HG03159 (cell line): Measurements from ENCODE around the gene GRXCR1.

Experiments
- ATAC-seq: cut with Tn5 transposase; IDR thresholded peaks from one replicate; pipeline ENCODE4 v1.9.1; 2021; ENCODE audit warnings: mild to moderate bottlenecking, moderate library complexity; ENCODE audit not compliant: unreplicated experiment

GRXCR1 gene

DNA sequence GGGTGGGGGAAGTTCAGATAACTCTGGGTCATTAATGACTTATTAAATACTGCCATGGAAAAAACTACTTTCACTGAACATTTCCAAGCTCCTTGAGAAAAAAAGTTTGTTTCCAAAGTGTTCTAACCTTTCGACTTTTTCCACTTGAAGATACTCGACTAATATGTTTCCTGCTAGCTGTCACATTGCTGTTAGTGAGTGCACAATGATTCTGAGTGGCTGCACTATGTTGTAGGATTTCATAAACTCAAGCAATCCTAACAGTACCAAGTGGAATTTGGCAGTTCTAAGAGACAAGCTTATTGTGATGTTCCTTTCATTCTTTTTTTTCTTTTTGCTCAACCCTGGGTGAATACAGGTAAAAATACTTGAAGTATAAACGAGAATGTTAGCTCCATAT is 33.4 kb downstream of the GRXCR1 start:
- ATAC-seq, result no peak

DNA sequence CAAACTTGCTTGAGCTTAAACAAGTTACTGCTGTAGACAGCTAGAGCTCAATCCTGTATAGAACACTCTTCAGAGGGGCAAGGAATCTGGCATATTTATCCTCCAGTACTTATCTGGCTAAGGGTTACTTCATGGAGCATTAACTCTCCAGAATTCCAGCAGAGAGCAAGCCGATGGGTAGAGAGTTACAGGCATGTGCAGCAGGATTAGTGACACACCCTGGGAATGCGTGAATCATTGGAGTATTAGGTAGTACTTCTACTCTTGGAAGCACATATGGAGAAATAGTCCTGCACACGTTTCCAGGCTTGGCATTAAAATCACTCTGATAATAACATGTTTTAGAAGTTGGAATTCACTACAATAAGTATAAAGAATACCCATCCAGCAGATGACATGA is 35.4 kb downstream of the GRXCR1 start:
- ATAC-seq, result no peak

DNA sequence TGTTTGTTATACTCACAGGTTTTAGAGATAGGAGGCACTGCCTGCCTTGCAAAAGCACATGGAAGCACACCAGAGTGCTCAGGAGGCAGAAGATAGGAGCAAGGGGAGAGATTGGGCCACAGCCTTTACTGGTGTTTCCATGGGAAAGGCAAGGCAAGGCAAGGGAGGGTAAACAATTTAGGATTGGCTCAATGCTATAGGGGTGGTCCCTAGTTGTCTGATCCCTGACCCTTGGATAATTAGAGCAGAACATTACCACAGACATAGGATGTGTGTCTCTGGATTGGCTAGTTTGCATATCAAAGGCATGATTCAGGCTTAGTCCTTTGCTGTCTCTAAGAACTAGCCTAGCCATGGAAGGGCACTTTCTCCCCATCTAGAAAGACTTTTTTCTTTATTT is 36.1 kb downstream of the GRXCR1 start:
- no peak for ATAC-seq

DNA sequence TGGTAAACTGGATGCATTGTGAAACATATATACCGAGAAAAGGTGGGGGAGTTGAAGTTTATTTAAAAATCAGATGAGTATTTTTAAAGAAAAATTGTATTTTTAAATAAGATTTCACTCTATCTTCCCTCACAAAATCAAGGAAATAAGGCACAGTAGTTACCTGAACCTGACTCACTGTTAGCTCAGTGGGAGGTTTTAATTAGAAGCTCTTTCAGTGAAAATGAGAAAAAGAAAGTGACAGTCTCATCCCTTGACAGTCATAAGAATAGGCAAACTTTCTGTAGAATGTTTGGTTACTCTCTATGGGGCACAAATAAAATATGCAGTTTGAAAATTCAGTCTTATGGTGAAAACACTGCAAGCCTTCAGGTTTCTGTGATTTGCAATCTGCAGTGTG is 49.7 kb downstream of the GRXCR1 start:
- no peak for ATAC-seq

DNA sequence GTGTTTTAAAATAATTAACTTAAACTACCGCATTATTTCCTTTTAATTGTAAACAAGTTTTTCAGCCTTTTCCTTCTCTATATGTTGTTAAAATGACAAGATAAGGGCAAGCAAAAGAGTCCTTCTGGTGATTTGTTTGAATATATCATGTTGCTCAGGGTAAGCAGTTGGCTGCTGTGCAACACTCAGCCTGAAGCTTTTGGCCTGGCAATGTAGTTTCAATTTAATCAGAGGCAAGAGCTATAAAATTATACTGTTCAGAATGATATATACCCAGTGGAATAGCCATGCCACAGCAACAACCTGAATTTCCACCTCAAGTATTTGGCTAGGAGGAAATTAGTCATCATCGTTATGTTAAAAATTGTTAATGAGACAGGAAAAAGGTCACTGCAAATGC is 53.4 kb downstream of the GRXCR1 start:
- no peak for ATAC-seq

DNA sequence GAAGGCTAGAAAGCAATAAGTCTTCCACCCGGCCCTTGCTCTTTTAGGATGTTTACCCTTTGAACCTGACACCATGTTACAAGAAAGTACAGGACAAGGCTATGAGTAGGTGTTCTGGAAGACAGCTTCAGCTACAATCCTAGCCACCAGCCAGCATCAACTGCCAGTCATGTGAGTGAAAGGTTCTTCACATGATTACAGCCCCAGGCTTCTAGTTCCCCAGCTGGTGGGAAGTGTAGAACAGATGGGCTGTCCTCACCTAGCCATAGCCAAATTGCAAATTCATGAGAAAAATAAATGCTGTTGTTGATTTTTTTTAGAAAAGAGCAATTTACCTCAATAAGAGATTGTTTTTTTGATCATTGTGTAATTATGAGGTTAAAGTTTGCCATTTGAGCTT is 60.8 kb downstream of the GRXCR1 start:
- ATAC-seq, result no peak

DNA sequence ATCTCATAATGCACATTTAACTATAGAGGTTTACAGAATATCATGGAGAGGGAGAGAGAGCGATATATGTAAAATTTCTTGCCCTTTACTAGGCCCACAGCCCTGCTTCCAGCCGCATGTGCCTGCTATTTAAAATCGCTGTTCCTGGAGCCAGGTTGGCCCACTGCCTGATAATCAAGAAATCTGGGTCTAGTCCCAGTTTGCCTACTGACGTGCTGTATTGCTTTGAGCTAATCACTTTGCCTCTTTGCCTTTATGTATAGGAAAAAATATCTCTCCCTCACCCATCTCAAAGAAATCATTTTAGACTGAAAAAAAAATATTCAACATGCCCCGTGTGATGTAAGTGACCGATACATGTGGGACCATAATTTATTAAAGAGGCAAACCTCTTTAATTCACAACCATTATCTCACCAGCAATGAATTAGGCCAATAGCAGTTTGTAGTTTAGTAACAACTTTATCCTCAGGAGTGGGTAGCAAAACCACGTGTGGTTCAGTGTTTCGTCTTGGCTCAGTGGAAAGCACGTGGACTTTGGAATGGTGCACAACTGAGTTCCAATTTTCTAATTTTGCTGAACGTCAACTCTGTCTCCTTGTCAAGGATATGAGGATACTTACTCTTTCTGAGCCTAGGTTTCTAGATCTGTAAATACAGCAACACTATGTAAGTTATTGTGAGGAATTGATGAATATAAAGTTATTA is 62.6 kb downstream of the GRXCR1 start:
- no peak for ATAC-seq

DNA sequence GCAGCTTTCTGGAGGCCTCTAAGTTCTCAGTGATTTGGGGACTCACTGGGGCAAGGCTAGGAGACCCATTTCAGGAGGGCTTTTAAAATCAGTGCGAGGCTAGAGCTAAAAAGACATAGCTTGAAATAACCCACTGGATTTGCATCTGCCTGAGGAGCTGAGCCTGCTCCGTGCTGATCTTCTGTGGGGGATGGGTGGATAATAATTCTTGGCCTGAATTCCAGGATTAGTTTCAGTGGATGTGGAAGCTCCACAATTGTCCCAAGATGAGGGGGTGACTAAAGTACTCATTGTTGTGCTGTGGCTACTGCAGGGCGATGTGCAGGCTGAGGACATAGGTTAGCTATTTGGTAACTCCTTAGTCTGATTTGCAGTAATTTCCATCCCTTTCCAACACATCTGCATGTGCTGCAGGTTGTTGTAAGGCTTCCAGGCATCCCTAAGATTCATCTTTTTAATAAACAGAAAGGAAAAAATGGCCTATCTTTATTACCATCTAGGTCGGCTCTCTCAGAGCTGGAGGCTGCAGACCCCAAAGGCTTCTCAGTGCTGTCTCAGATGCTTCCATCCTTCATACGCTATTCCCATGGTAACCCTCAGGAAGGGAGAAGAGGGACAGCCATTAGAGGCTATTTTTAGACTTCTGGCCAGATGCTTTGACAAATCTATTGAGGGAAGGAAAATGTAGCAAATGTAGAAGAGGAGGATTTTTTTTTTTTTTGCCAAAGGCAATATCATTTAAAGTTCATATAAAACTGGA is 63.4 kb downstream of the GRXCR1 start:
- ATAC-seq, result no peak

DNA sequence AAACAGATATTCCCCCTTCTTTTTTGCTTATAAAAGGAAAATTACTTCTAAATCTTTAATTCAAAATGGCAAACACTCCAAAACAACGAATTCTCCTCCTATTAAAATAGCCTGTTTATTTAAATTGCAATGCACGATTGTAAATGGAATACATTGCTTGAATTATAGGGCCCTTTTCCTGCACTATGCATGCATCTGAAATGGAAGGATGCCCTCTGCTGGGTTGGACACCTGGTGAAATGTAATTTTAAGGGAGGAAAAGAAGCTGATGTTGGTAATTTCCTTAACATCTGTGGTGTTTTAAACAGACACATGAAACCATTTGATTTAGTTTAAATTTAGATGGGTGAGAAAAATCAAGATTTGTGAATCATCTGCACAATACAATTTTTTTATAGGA is 72.8 kb downstream of the GRXCR1 start:
- ATAC-seq, result no peak

DNA sequence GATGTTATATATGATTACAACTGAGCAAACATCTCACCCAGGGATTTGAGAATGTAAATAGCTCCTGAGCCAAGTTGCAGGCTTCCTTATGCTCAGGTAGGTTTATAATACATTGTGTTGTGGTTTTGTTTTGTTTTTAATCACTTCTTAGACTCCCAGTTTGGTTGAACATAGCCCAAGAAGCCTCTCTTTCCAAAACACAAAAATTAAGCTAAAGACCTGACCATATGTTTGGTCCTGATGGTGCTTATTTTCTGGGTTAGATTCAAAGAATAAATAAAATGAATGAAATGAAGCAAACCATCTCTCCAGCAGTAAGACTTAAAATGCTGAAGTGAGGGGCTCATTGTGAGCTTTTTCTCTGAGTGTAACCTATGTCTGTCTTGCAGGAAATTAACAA is 93.5 kb downstream of the GRXCR1 start:
- no peak for ATAC-seq

DNA sequence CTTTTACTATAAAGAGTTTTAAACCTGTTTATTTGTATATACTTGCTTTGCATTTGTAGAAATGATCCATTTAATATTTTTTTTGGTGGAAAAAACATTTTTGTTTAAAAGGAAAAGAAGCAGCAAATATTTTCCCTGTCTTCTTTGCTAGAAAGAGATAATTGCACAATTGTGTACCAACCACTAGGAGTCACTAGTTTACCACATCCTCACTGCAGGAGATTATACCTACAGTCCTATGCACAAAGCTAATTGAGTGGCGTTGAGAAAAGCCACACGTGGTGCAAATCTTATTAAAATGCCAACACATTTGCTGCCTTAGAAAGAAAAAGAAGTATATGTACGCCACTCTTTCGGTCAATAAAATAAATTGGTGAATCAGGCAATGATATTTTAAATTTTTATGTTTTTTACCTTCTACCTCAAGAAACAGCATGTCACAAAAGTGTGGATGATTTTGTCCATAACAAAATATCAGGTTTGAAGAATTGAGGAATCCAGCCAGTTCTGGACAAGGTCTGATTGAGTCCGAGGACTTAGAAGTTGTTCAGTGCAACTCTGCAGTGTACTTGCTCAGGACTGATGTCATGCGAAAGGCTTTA is 102.9 kb downstream of the GRXCR1 start:
- peak; percentile 96 for ATAC-seq

DNA sequence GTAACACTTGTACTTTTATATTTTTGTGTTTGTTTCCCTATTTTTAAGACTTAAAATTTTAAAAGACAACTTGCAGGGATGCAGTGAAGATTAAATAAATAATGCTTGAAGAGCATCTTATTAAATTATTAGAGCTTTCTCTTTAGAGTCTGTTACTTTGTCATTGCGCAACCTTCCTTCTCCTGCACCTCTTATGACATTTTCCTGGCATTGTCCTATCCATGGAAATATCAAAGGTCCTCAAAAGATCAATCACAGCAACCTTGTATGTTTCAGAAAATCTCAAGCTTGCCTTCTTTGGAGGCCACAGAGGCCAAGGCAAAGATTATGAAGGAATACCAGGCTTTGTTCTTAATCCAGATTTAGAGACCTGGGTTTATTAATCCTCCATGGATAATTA is 116.3 kb downstream of the GRXCR1 start:
- ATAC-seq, result no peak

DNA sequence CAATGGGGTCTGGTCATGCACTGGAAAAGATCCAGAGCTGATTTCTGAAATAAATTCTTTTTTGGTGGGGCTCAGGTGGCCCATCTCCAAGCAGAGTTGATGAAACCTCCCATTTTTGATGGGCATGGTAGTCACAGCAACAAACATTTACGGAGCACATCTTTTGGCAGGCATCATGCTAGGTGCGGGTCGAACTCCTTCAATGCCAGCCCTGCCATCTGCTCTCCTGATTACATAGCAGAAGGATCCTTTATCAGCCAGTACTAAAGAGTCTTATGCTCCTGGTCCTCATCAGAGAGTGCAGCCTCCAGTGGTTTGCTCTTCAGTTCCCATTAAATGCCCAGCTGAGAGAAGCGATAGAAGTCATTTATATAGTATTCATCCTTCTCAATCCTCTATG is 121.7 kb downstream of the GRXCR1 start:
- ATAC-seq, result no peak

DNA sequence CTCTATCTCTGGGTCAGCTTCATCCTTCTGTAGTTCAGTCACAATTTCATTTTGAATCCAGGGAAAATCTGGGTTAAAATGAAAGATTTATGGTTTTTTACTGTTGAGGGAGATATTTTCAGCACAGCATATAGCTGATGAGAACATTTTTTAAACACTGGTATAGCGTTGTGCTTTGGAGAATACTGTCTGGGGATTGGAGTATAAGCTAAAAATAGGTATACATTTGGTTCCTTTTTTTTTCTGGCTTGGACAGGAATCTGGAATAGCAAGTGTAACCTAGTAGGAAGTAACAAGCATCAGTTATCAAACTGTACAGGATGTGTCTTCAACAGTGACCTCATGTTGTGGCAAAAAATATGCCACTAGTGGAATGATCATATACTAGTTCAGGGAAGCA is 149.1 kb downstream of the GRXCR1 start:
- ATAC-seq, result no peak

DNA sequence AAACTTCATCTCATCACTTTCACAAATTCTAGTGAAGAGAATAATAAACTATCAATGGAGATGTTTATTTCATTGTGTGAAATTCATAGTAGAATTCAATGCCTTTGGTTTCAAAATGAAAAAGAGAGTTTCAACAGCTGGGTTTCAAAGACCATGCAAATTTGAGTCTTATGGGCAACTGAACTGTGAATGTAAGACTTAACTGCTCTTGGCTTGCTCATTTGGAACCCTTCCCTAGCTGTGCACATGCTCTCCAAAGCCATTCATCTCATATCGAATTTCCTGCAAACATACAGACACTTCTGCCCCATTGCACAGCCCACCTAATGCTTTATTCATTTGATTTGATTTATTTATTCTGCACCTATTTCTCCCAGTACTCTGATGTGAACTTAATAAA is 154.5 kb downstream of the GRXCR1 start:
- no peak for ATAC-seq

DNA sequence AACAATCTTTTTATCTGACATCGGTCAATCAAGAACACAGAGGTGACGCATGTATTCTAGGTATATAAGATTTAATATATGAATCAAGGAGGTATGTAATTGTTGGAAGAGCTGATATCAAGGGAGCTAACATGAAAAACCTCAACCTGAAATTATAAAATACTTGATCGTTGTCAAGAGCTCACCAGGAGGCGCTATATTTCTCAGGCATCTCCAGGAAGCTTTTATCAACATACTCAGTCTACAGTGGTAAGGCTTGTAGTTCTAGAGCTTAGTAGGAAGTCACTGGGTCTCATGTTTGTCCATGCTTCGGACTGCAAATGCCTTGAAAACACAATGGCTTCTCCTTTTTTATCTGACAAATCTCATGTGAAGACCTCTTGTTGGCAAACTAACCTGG is 156.1 kb downstream of the GRXCR1 start:
- ATAC-seq, result no peak

DNA sequence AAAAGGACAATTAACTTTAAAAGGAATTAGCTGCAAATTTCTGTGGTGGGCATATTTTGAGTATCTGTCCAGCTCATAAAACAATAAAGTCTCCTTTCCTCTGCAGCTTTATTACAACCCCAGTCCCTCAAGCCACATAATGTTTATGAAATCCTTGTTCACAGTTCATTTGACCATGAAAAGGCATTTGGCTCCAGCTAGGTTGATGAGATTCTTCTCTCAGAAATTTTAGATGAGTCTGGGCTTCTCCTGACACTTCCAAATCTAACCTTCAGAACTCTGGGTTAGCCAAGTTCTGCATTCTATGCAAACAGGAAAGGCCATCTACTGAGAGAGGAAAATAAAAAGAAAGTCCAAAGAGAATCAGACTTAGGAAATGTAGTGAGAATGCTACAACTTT is 156.8 kb downstream of the GRXCR1 start:
- no peak for ATAC-seq

DNA sequence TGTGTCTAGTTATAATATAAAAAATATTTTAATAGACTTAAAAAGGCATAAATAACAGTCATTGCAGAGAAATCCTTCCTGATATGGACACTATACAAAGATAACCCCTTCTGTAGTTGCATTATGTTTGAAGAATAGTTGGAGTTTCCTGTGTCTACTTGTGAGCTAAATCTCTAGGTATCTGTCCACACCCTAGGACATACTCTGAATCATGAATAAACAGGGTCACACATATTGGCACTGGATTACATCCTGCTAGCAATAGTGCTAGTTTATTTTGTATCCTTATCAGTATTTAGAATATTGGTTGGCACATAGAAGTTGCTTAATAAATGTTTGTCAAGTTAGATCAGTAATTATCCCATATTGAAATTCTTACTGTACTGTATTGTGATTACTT is 173.9 kb downstream of the GRXCR1 start:
- ATAC-seq, result no peak

DNA sequence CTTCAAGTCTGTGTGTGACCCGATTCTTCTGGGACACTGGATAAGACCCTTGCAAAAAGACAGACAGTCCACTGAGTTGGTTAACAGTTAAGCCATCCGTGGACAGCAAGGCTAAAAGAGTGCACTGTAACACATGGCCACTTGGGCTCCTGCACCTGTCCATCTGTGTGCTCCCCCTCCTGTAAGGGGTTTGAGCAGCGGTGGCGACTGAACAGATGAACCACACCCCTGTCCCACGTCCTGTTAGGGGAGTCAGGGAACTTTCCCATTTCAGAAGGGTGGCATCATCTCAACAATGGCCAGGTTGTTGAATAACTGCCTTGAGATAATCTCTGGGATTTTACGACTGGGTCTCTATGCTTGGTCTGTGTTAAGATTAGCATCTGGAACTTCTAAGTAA is 178.6 kb downstream of the GRXCR1 start:
- ATAC-seq, result no peak
